Measurements from ENCODE around the gene CBFB. TPM values are rescaled to one million over a fixed set of nuclear protein-coding genes. Genes with fewer than 3 reads are reported as not detected.

CBFB gene
- polyA plus RNA-seq, 1 donor from 2014 or later: 32.6 TPM

DNA sequence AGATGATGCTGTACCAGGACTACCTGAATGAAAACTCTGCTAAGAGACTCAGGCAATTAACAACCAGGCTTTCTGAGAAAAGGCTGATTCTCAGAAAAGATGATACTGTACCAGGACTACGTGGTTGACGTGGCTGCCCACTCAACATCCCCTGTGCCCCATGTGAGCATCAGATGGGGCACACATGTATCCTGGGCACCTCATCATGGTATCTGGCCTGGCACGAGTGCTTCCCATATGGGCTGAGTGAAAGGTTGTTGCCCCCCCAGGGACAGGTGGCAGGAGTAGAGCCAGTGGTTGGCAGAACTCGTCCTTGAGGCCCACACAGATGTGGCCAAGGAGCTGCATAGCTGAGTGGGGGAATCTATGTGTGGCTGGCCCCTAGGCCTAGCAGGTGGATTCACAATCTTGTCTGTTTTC lies 44.0 kb upstream of the CBFB start:
- H3K4me3 ChIP-seq (ENCODE audit: low read length): no peak overlapping the region
- no peaks in the 10 kb centered on the region for H3K79me2 ChIP-seq (replicated peaks; ENCODE audit: insufficient read depth, low read length)
- no peaks in the 10 kb centered on the region for H3K9me2 ChIP-seq (ENCODE audit: insufficient read depth, low read length)
- H3F3A ChIP-seq (ENCODE audit: insufficient read depth, low read length, poor library complexity, severe bottlenecking): no peaks in the 10 kb centered on the region
- H3K4me2 ChIP-seq (ENCODE audit: low read length): no peak overlapping the region
- no peaks in the 10 kb centered on the region for H3K9me3 ChIP-seq (ENCODE audit: low read length)
- no peaks in the 10 kb centered on the region for H3K36me3 ChIP-seq (ENCODE audit: insufficient read depth, low read length)
- no peak overlapping the region for H3K27ac ChIP-seq (ENCODE audit: low read length)
- H4K20me1 ChIP-seq (ENCODE audit: insufficient read depth): no peaks in the 10 kb centered on the region
- no peaks in the 10 kb centered on the region for H3K27me3 ChIP-seq (ENCODE audit: insufficient read depth, low read depth, low read length)
- TF ChIP-seq RAD21 (conservative IDR thresholded peaks at IDR 0.05) (no peak), SMC3 (conservative IDR thresholded peaks at IDR 0.05; ENCODE audit: poor library complexity) (no peak), REST (IDR thresholded peaks at IDR 0.05; ENCODE audit: borderline replicate concordance) (no peak), EZH2 (IDR thresholded peaks at IDR 0.05; ENCODE audit: borderline replicate concordance, insufficient read depth, low read length, poor library complexity, severe bottlenecking) (no peak), EP300 (conservative IDR thresholded peaks at IDR 0.05; ENCODE audit: poor library complexity, severe bottlenecking) (no peak), POLR2AphosphoS5 (IDR thresholded peaks at IDR 0.05) (no peak), TAF1 (IDR thresholded peaks at IDR 0.05; ENCODE audit: low read depth) (no peak), MXI1 (conservative IDR thresholded peaks at IDR 0.05; ENCODE audit: poor library complexity, severe bottlenecking) (no peak)
- TF ChIP-seq, protein P1, sequence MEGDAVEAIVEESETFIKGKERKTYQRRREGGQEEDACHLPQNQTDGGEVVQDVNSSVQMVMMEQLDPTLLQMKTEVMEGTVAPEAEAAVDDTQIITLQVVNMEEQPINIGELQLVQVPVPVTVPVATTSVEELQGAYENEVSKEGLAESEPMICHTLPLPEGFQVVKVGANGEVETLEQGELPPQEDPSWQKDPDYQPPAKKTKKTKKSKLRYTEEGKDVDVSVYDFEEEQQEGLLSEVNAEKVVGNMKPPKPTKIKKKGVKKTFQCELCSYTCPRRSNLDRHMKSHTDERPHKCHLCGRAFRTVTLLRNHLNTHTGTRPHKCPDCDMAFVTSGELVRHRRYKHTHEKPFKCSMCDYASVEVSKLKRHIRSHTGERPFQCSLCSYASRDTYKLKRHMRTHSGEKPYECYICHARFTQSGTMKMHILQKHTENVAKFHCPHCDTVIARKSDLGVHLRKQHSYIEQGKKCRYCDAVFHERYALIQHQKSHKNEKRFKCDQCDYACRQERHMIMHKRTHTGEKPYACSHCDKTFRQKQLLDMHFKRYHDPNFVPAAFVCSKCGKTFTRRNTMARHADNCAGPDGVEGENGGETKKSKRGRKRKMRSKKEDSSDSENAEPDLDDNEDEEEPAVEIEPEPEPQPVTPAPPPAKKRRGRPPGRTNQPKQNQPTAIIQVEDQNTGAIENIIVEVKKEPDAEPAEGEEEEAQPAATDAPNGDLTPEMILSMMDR (IDR thresholded peaks at IDR 0.05; ENCODE audit: poor library complexity, severe bottlenecking): no peak
- H3K9ac ChIP-seq (ENCODE audit: low read length): no peak overlapping the region
- no peak overlapping the region for H2AFZ ChIP-seq (ENCODE audit: low read depth, low read length)

GRCh38 chr16:66986559-66986958 lies 42.4 kb upstream of the CBFB start:
- TF ChIP-seq SMC3 (conservative IDR thresholded peaks at IDR 0.05; ENCODE audit: poor library complexity) (no peak), REST (IDR thresholded peaks at IDR 0.05; ENCODE audit: borderline replicate concordance) (no peak), RAD21 (conservative IDR thresholded peaks at IDR 0.05) (no peak), EZH2 (IDR thresholded peaks at IDR 0.05; ENCODE audit: borderline replicate concordance, insufficient read depth, low read length, poor library complexity, severe bottlenecking) (no peak), TAF1 (IDR thresholded peaks at IDR 0.05; ENCODE audit: low read depth) (no peak), POLR2AphosphoS5 (IDR thresholded peaks at IDR 0.05) (no peak), EP300 (conservative IDR thresholded peaks at IDR 0.05; ENCODE audit: poor library complexity, severe bottlenecking) (no peak), MXI1 (conservative IDR thresholded peaks at IDR 0.05; ENCODE audit: poor library complexity, severe bottlenecking) (no peak)
- TF ChIP-seq, protein P1 (IDR thresholded peaks at IDR 0.05; ENCODE audit: poor library complexity, severe bottlenecking): no peak
- Histone ChIP-seq H4K20me1 (ENCODE audit: insufficient read depth) (no peaks in the 10 kb centered on the region), H3K9me2 (ENCODE audit: insufficient read depth, low read length) (no peaks in the 10 kb centered on the region), H3K4me3 (ENCODE audit: low read length) (no peak overlapping the region), H3K27ac (ENCODE audit: low read length) (no peak overlapping the region), H2AFZ (ENCODE audit: low read depth, low read length) (no peak overlapping the region), H3K4me2 (ENCODE audit: low read length) (no peak overlapping the region), H3F3A (ENCODE audit: insufficient read depth, low read length, poor library complexity, severe bottlenecking) (no peaks in the 10 kb centered on the region), H3K9ac (ENCODE audit: low read length) (no peak overlapping the region), H3K79me2 (replicated peaks; ENCODE audit: insufficient read depth, low read length) (no peaks in the 10 kb centered on the region), H3K27me3 (ENCODE audit: insufficient read depth, low read depth, low read length) (no peaks in the 10 kb centered on the region), H3K9me3 (ENCODE audit: low read length) (no peaks in the 10 kb centered on the region), H3K36me3 (ENCODE audit: insufficient read depth, low read length) (no peaks in the 10 kb centered on the region)
